Trophoblast cell (in vitro differentiated cells and primary cell): ENCODE measurements around the gene FRMPD4.

Experiments
- DNase-seq, 2 donors: peaks; one replicate each; pipeline ENCODE4 v3.0.0-alpha.2; 2016
- H2AFZ ChIP-seq: 2 replicates; pipeline ENCODE4 v1.6.1; 2013; ENCODE audit warnings: low read length, moderate library complexity, mild to moderate bottlenecking; ENCODE audit not compliant: insufficient read depth, poor library complexity
- H2AK5ac ChIP-seq: 2 replicates; pipeline ENCODE4 v1.6.1; 2013; ENCODE audit warnings: mild to moderate bottlenecking, low read length
- H2BK120ac ChIP-seq: 2 replicates; pipeline ENCODE4 v1.6.1; 2013; ENCODE audit warnings: low read length, mild to moderate bottlenecking, moderate library complexity; ENCODE audit not compliant: insufficient read depth, poor library complexity
- H2BK12ac ChIP-seq: 2 replicates; pipeline ENCODE4 v1.6.1; 2013; ENCODE audit warnings: mild to moderate bottlenecking, low read length, moderate library complexity
- H2BK5ac ChIP-seq: 2 replicates; pipeline ENCODE4 v1.6.1; 2013; ENCODE audit warnings: low read length, low read depth, moderate library complexity, mild to moderate bottlenecking; ENCODE audit not compliant: poor library complexity
- H3K14ac ChIP-seq: 2 replicates; pipeline ENCODE4 v1.6.1; 2013; ENCODE audit warnings: mild to moderate bottlenecking, low read length
- H3K18ac ChIP-seq: 2 replicates; pipeline ENCODE4 v1.6.1; 2013; ENCODE audit warnings: mild to moderate bottlenecking, low read length
- H3K23ac ChIP-seq: 2 replicates; pipeline ENCODE4 v1.6.1; 2013; ENCODE audit warnings: low read length
- H3K27ac ChIP-seq: 2 replicates; pipeline ENCODE4 v1.5.1; 2013; ENCODE audit warnings: low read depth, mild to moderate bottlenecking, inconsistent platforms, low read length, moderate library complexity
- H3K27me3 ChIP-seq: 2 replicates; pipeline ENCODE4 v1.6.1; 2013; ENCODE audit warnings: inconsistent platforms, mild to moderate bottlenecking, low read length, moderate library complexity; ENCODE audit not compliant: insufficient read depth
- H3K36me3 ChIP-seq, 2 experiments: 1 replicate in 1 of 2; 2 replicates in 1 of 2; pipeline ENCODE4 v1.6.1; 2013; ENCODE audit warnings: low read length in 2 of 2, mild to moderate bottlenecking in 2 of 2, moderate library complexity in 1 of 2; ENCODE audit not compliant: insufficient read depth in 2 of 2, control insufficient read depth in 1 of 2
- H3K4ac ChIP-seq: 2 replicates; pipeline ENCODE4 v1.6.1; 2013; ENCODE audit warnings: low read depth, mild to moderate bottlenecking, low read length, moderate library complexity
- H3K4me1 ChIP-seq, 2 experiments: 1 replicate in 1 of 2; 2 replicates in 1 of 2; pipeline ENCODE4 v1.6.1; 2013; ENCODE audit warnings: low read length in 2 of 2, mild to moderate bottlenecking in 2 of 2, moderate library complexity in 1 of 2; ENCODE audit not compliant: insufficient read depth in 2 of 2, control insufficient read depth in 1 of 2
- H3K4me2 ChIP-seq: 2 replicates; pipeline ENCODE4 v1.6.1; 2013; ENCODE audit warnings: inconsistent platforms, mild to moderate bottlenecking, low read length, moderate library complexity
- H3K4me3 ChIP-seq: 2 replicates; pipeline ENCODE4 v1.5.1; 2013; ENCODE audit warnings: mild to moderate bottlenecking, low read depth, low read length, inconsistent platforms
- H3K79me1 ChIP-seq: one replicate; pipeline ENCODE4 v1.6.1; 2013; ENCODE audit warnings: low read length
- H3K79me2 ChIP-seq: 2 replicates; pipeline ENCODE4 v1.6.1; 2013; ENCODE audit warnings: low read length, mild to moderate bottlenecking; ENCODE audit not compliant: control insufficient read depth, insufficient read depth, poor library complexity
- H3K9ac ChIP-seq: 2 replicates; pipeline ENCODE4 v1.6.1; 2013; ENCODE audit warnings: mild to moderate bottlenecking, low read length
- H3K9me3 ChIP-seq: 2 replicates; pipeline ENCODE4 v1.6.1; 2013; ENCODE audit warnings: low read depth, mild to moderate bottlenecking, control low read depth, inconsistent platforms, low read length; ENCODE audit not compliant: insufficient read depth
- H4K12ac ChIP-seq: 2 replicates; pipeline ENCODE4 v1.6.1; 2013; ENCODE audit warnings: low read depth, mild to moderate bottlenecking, low read length, moderate library complexity
- H4K8ac ChIP-seq: 2 replicates; pipeline ENCODE4 v1.6.1; 2013; ENCODE audit warnings: low read depth, mild to moderate bottlenecking, low read length, moderate library complexity
- H4K91ac ChIP-seq: one replicate; pipeline ENCODE4 v1.6.1; 2013; ENCODE audit warnings: low read depth, mild to moderate bottlenecking, low read length, moderate library complexity
- WGBS: extraction: QIAGEN DNeasy Blood & Tissue Kit; methylation state at CpG from one replicate; pipeline ENCODE4 v1.1.7; 2013; ENCODE audit warnings: missing lambda C conversion rate; ENCODE audit not compliant: insufficient read length, insufficient coverage; ENCODE audit errors: extremely low coverage; 5-methylcytosine and 5-hydroxymethylcytosine counted together

FRMPD4 gene

DNA sequence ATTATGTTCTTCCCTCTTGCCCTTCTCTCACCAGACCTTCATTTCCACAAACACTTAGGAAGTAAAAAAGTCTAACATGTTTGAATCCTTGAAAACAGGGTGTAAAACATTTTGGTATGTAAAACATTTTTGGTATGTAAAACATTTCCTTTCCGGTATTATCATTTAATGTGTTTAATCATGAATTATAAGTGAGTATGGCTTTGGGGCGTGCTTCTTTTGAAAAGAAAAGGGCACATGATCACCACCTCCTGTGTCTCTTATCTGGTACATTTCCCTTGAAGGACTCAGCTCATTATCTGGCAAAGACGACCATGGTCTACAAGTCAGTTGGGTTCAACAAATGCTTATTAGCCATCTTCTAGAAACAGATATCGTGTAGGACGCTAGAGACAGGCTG is 283.6 kb downstream of the FRMPD4 start:
- H3K79me1 ChIP-seq: no peaks in the 10 kb centered on the region
- no peak overlapping the region for H3K4ac ChIP-seq
- no peak overlapping the region for H4K8ac ChIP-seq
- no peak overlapping the region for H4K91ac ChIP-seq
- H3K27ac ChIP-seq: no peak overlapping the region
- no peak overlapping the region for H3K18ac ChIP-seq
- no CpG with 5 or more reads among the region's 5 CpGs for WGBS
- H3K4me2 ChIP-seq: no peak overlapping the region
- no peak overlapping the region for H3K14ac ChIP-seq
- no peaks in the 10 kb centered on the region for H3K4me1 ChIP-seq
- H3K9me3 ChIP-seq: no peaks in the 10 kb centered on the region
- no peak overlapping the region for H2AFZ ChIP-seq
- H3K36me3 ChIP-seq: no peaks in the 10 kb centered on the region
- H2BK120ac ChIP-seq: no peak overlapping the region
- no peak for DNase-seq
- H4K12ac ChIP-seq: no peak overlapping the region
- no peak overlapping the region for H3K4me3 ChIP-seq
- no peak overlapping the region for H3K23ac ChIP-seq
- H3K9ac ChIP-seq: no peak overlapping the region
- no peak overlapping the region for H2BK5ac ChIP-seq
- H3K27me3 ChIP-seq: no peaks in the 10 kb centered on the region
- no peaks in the 10 kb centered on the region for H3K79me2 ChIP-seq
- no peak overlapping the region for H2AK5ac ChIP-seq
- H2BK12ac ChIP-seq: no peak overlapping the region

DNA sequence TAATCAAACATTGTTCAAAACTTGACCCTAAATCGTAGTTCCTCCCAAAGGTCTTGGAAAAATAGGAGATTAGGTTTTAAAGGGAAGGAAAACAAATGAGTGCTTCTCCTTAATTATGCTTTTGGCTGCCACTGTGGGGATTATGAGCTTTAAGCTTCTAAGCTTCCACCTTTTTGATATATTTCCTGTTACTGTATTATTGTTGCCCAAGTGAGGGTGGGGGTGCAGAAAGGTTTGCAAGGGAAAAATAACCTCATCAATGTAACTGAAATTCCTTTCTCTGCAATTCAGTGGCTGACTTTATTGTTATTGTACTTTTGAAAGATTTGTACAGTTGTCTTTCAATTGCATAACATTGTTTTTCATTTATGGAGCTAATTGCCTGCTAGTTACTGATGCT is 285.1 kb downstream of the FRMPD4 start:
- Histone ChIP-seq H2BK120ac (no peak overlapping the region), H3K79me1 (no peaks in the 10 kb centered on the region), H3K9ac (no peak overlapping the region), H3K27me3 (no peaks in the 10 kb centered on the region), H2AK5ac (no peak overlapping the region), H3K4me2 (no peak overlapping the region), H3K4ac (no peak overlapping the region), H3K4me3 (no peak overlapping the region), H4K8ac (no peak overlapping the region), H2BK5ac (no peak overlapping the region), H3K18ac (no peak overlapping the region), H3K9me3 (no peaks in the 10 kb centered on the region), H4K91ac (no peak overlapping the region), H3K36me3 (no peaks in the 10 kb centered on the region), H3K23ac (no peak overlapping the region), H3K27ac (no peak overlapping the region), H3K14ac (no peak overlapping the region), H4K12ac (no peak overlapping the region), H3K79me2 (no peaks in the 10 kb centered on the region), H2BK12ac (no peak overlapping the region), H3K4me1 (no peaks in the 10 kb centered on the region), H2AFZ (no peak overlapping the region)
- no CpG with 5 or more reads among the region's 1 CpG for WGBS
- DNase-seq: no peak

DNA sequence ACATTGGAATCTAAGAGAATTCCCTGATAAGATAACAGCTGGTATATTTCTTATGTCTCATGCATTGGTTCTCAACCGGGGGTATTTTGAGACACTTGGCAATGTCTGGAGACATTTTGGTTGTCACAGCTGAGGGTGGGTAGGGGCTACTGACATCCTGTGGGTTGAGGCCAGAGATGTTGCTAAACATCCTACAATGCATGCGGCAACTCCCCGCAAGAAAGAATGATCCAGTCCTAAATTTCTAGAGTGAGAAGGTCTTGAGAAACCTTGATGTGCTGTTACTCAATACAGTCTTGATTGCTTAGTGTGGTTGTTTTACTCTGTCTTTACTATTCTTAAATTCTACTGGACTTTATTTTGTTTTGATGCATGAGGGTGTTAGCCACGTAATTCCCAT is 287.2 kb downstream of the FRMPD4 start:
- Histone ChIP-seq H3K9me3 (no peaks in the 10 kb centered on the region), H3K27ac (no peak overlapping the region), H3K23ac (no peak overlapping the region), H3K4me2 (no peak overlapping the region), H2AFZ (no peak overlapping the region), H2BK120ac (no peak overlapping the region), H3K4me1 (no peaks in the 10 kb centered on the region), H4K8ac (no peak overlapping the region), H3K79me1 (no peaks in the 10 kb centered on the region), H3K4me3 (no peak overlapping the region), H4K91ac (no peak overlapping the region), H3K9ac (no peak overlapping the region), H3K4ac (no peak overlapping the region), H3K36me3 (no peaks in the 10 kb centered on the region), H2BK12ac (no peak overlapping the region), H3K14ac (no peak overlapping the region), H4K12ac (no peak overlapping the region), H3K27me3 (no peaks in the 10 kb centered on the region), H2BK5ac (no peak overlapping the region), H2AK5ac (no peak overlapping the region), H3K79me2 (no peaks in the 10 kb centered on the region), H3K18ac (no peak overlapping the region)
- WGBS: no CpG with 5 or more reads among the region's 4 CpGs
- no peak for DNase-seq

GRCh38 chrX:12426420-12426819 is 288.1 kb downstream of the FRMPD4 start:
- no peak overlapping the region for H3K4me3 ChIP-seq

More at GRCh38 chrX:12426420-12426819, 288.1 kb downstream of the FRMPD4 start:
- Histone ChIP-seq H3K36me3 (no peaks in the 10 kb centered on the region), H3K18ac (no peak overlapping the region), H3K4ac (no peak overlapping the region), H3K4me2 (no peak overlapping the region), H2AFZ (no peak overlapping the region), H2AK5ac (no peak overlapping the region), H3K4me1 (no peaks in the 10 kb centered on the region), H3K9me3 (no peaks in the 10 kb centered on the region), H3K79me1 (no peaks in the 10 kb centered on the region), H4K8ac (no peak overlapping the region), H3K14ac (no peak overlapping the region), H4K12ac (no peak overlapping the region), H3K27me3 (no peaks in the 10 kb centered on the region), H2BK120ac (no peak overlapping the region), H3K23ac (no peak overlapping the region), H3K27ac (no peak overlapping the region), H3K9ac (no peak overlapping the region), H2BK5ac (no peak overlapping the region), H2BK12ac (no peak overlapping the region), H4K91ac (no peak overlapping the region), H3K79me2 (no peaks in the 10 kb centered on the region)
- DNase-seq: no peak
- WGBS: no CpG with 5 or more reads among the region's 2 CpGs
